HepG2 (cell line): Measurements from ENCODE around the gene PIK3CB. TPM values are rescaled to one million over a fixed set of nuclear protein-coding genes. Genes with fewer than 3 reads are reported as not detected.

ENCODE experiments used
- ATAC-seq: fragments of 200-7000 bp; cut with Tn5 transposase; 3 replicates; pipeline ENCODE4 v1.9.1; 2020; ENCODE audit warnings: mild to moderate bottlenecking, moderate library complexity
- BruUV-seq: library from RNA; stranded (reverse); fragments of 400-500 nt; replicated peaks from 2 replicates; lab custom pipeline; 2021; lab: Mats Ljungman, UMichigan
- CTCF ChIA-PET: fragments of 300-600 bp; formaldehyde crosslinking; extraction: SDS; loops from one replicate; lab custom pipeline; 2021; ENCODE audit warnings: low total read pairs, inconsistent platforms, low intra/inter-chr PET ratio; lab: Yijun Ruan, JAX
- POLR2A ChIA-PET: fragments of 350-600 bp; sonication (Branson Sonifier 250); formaldehyde crosslinking; loops from one replicate; lab custom pipeline; 2020; ENCODE audit warnings: antibody characterized with exemption, inconsistent platforms; lab: Yijun Ruan, JAX
- DNase-seq: peaks from one replicate; pipeline ENCODE4 v3.0.0-alpha.2; 2015; ENCODE audit warnings: low spot score
- FAIRE-seq: peaks from 3 replicates; lab custom pipeline; 2011; peaks lifted over from hg19 to GRCh38; lab: Jason Lieb, UNC
- H2AFZ ChIP-seq: one replicate; pipeline ENCODE4 v1.6.1; 2011; ENCODE audit warnings: low read length, inconsistent platforms
- H3K27ac ChIP-seq: fragments of 300-600 bp; 3 replicates; pipeline ENCODE4 v1.8.0; 2011; ENCODE audit warnings: mixed run types, mild to moderate bottlenecking, mixed read lengths, low read length, inconsistent platforms; ENCODE audit not compliant: insufficient read depth; ENCODE audit errors: extremely low read length
- H3K27me3 ChIP-seq, 2 experiments: fragments of 200-600 bp in 1 of 2; 2 replicates in 1 of 2; 3 replicates in 1 of 2; pipeline versions ENCODE4 v1.6.0 to v1.8.0; 2011; ENCODE audit warnings: low read length in 2 of 2, mild to moderate bottlenecking in 2 of 2, moderate library complexity in 2 of 2, inconsistent platforms in 1 of 2; ENCODE audit not compliant: insufficient read depth in 2 of 2, control insufficient read depth in 1 of 2
- H3K36me3 ChIP-seq, 2 experiments: fragments of 200-600 bp in 1 of 2; replicated peaks in 1 of 2; 2 replicates in 1 of 2; 3 replicates in 1 of 2; pipeline versions ENCODE4 v1.5.1 to v1.8.0; 2011; ENCODE audit warnings: low read length in 2 of 2, inconsistent platforms in 1 of 2; ENCODE audit not compliant: insufficient read depth in 2 of 2, control insufficient read depth in 1 of 2
- H3K4me1 ChIP-seq: 2 replicates; pipeline ENCODE4 v1.5.1; 2012; ENCODE audit warnings: low read length, inconsistent platforms; ENCODE audit not compliant: insufficient read depth
- H3K4me2 ChIP-seq: 2 replicates; pipeline ENCODE4 v1.6.0; 2011; ENCODE audit warnings: low read depth, low read length, inconsistent platforms
- H3K4me3 ChIP-seq, 3 experiments: fragments of 200-600 bp in 1 of 3; sonication (generic), shearing (Covaris generic) in 1 of 3; replicated peaks in 1 of 3; 2 replicates each; pipeline ENCODE4 v1.5.1; 2011 to 2016; ENCODE audit warnings: low read length in 3 of 3, inconsistent platforms in 2 of 3, low read depth in 2 of 3, mild to moderate bottlenecking in 2 of 3, control low read depth in 1 of 3, mixed read lengths in 1 of 3; ENCODE audit not compliant: insufficient read depth in 1 of 3
- H3K79me2 ChIP-seq: one replicate; pipeline ENCODE4 v1.6.1; 2011; ENCODE audit warnings: low read length, inconsistent platforms; ENCODE audit not compliant: insufficient read depth
- H3K9ac ChIP-seq: 2 replicates; pipeline ENCODE4 v1.6.0; 2011; ENCODE audit warnings: mild to moderate bottlenecking, low read depth, low read length, inconsistent platforms; ENCODE audit not compliant: insufficient read depth
- H3K9me3 ChIP-seq: 2 replicates; pipeline ENCODE4 v1.5.1; 2012; ENCODE audit warnings: mild to moderate bottlenecking, low read length
- H4K20me1 ChIP-seq: 2 replicates; pipeline ENCODE4 v1.6.0; 2011; ENCODE audit warnings: inconsistent platforms, mild to moderate bottlenecking, low read length, moderate library complexity; ENCODE audit not compliant: insufficient read depth
- ETS1 ChIP-seq: sonication (generic); formaldehyde crosslinking; IDR thresholded peaks from 2 replicates; pipeline ENCODE4 v1.4.0; 2020; ENCODE audit warnings: missing genetic modification reagents
- KDM6A ChIP-seq: IDR thresholded peaks from 2 replicates; pipeline ENCODE4 v1.6.1; 2016; ENCODE audit warnings: low read depth
- MEIS1 ChIP-seq: sonication (generic); formaldehyde crosslinking; IDR thresholded peaks from 2 replicates; pipeline ENCODE4 v1.9.0; 2021; ENCODE audit warnings: mild to moderate bottlenecking, missing genetic modification reagents, moderate library complexity, borderline replicate concordance
- MYPOP ChIP-seq: sonication (generic); formaldehyde crosslinking; IDR thresholded peaks from 2 replicates; pipeline ENCODE4 v1.8.1; 2023; ENCODE audit warnings: mild to moderate bottlenecking, moderate library complexity, missing genetic modification reagents
- NFAT5 ChIP-seq: sonication (generic); formaldehyde crosslinking; IDR thresholded peaks from 2 replicates; pipeline ENCODE4 v1.4.0; 2020; ENCODE audit warnings: missing genetic modification reagents
- NPAS2 ChIP-seq: sonication (generic); formaldehyde crosslinking; IDR thresholded peaks from 2 replicates; pipeline ENCODE4 v1.8.0; 2022; ENCODE audit warnings: mild to moderate bottlenecking, missing genetic modification reagents, borderline replicate concordance
- POLR2A ChIP-seq, 2 experiments: IDR thresholded peaks; 2 replicates each; pipeline ENCODE4 v1.6.1; 2011; ENCODE audit warnings: low read depth in 2 of 2, low read length in 2 of 2, mild to moderate bottlenecking in 1 of 2, moderate library complexity in 1 of 2; ENCODE audit not compliant: insufficient read depth in 1 of 2
- RAD51 ChIP-seq: fragments of 450-650 bp; IDR thresholded peaks from 2 replicates; pipeline ENCODE4 v1.6.1; 2016; ENCODE audit warnings: borderline replicate concordance
- U2AF1 ChIP-seq: fragments of 200-400 bp; formaldehyde crosslinking; optimal IDR thresholded peaks from 2 replicates; pipeline ENCODE3; 2017; ENCODE audit warnings: mild to moderate bottlenecking, low read depth, low read length
- ZFP91 ChIP-seq: sonication (generic); formaldehyde crosslinking; IDR thresholded peaks from 2 replicates; pipeline ENCODE4 v1.9.0; 2022; ENCODE audit warnings: missing genetic modification reagents, mild to moderate bottlenecking, borderline replicate concordance
- ZNF264 ChIP-seq: sonication (generic); formaldehyde crosslinking; IDR thresholded peaks from 2 replicates; pipeline ENCODE4 v1.4.0; 2020; ENCODE audit warnings: missing genetic modification reagents
- ZNF558 ChIP-seq: sonication (generic); formaldehyde crosslinking; IDR thresholded peaks from 2 replicates; pipeline ENCODE4 v1.9.0; 2022; ENCODE audit warnings: mild to moderate bottlenecking, missing genetic modification reagents, borderline replicate concordance
- ZNF660 ChIP-seq: sonication (generic); formaldehyde crosslinking; IDR thresholded peaks from 2 replicates; pipeline ENCODE4 v1.5.1; 2020; ENCODE audit warnings: mild to moderate bottlenecking, low read depth, missing genetic modification reagents, borderline replicate concordance
- ZNF740 ChIP-seq: sonication (generic); formaldehyde crosslinking; IDR thresholded peaks from 2 replicates; pipeline ENCODE4 v1.4.0; 2020; ENCODE audit warnings: missing genetic modification reagents
- ZNF891 ChIP-seq: sonication (generic); formaldehyde crosslinking; IDR thresholded peaks from 2 replicates; pipeline ENCODE4 v1.5.0; 2020; ENCODE audit warnings: mild to moderate bottlenecking, missing genetic modification reagents
- WGBS: methylation state at CpG from one replicate; pipeline ENCODE4 v1.1.6; 2017; ENCODE audit warnings: low lambda C conversion rate; 5-methylcytosine and 5-hydroxymethylcytosine counted together
- in situ Hi-C: cut with HindIII; loops from 2 replicates; pipeline ENCODE4 v1.10.0; 2017; ENCODE audit warnings: low pct_unique_long_range_greater_than_20kb; ENCODE audit not compliant: extremely low pct_ligation_motif_present
- intact Hi-C: fragments of 100-400 bp; cut with micrococcal nuclease; formaldehyde crosslinking; loops from one replicate; pipeline ENCODE4 v1.10.0; 2022; ENCODE audit not compliant: unreplicated experiment
- polyA plus RNA-seq, 8 experiments: library from polyadenylated mRNA; depleted of rRNA in 3 of 8; stranded (reverse) in 7 of 8; unstranded in 1 of 8; fragments of >200 nt; fragmentation: Illumina TruSeq in 4 of 8; extraction: Trizol in 4 of 8; gene quantifications; 2 replicates each; pipeline versions ENCODE4 v1.2.1 to v1.2.3, GENCODE V29; 2011 to 2016; ENCODE audit warnings: low read depth in 4 of 8, missing spikeins in 1 of 8, mixed read lengths in 1 of 8; ENCODE audit not compliant: insufficient read depth in 1 of 8
- total RNA-seq, 5 experiments: library from RNA; depleted of rRNA; stranded (reverse); fragments of >200 nt; fragmentation: Illumina TruSeq; extraction: Trizol; gene quantifications; 2 replicates each; pipeline ENCODE4 v1.2.3, GENCODE V29; 2016; ENCODE audit warnings: low read depth in 1 of 5

PIK3CB gene
- total and polyA plus RNA-seq, 2 of the 13 experiments (the other 11 are each of a cell fraction or from before 2014, with no cell fraction given): 6.6 to 18.7 TPM

GRCh38 chr3:138800248-138800647 is 34.5 kb downstream of the PIK3CB start:
- Histone ChIP-seq H3K4me3 (no peak overlapping the region), H3K27me3 (no peaks in the 10 kb centered on the region), H3K4me1 (peaks cover 36% of the 10 kb centered on the region), H2AFZ (no peak overlapping the region), H4K20me1 (peaks cover 17% of the 10 kb centered on the region), H3K79me2 (peaks cover 77% of the 10 kb centered on the region), H3K9ac (no peak overlapping the region), H3K4me2 (no peak overlapping the region), H3K9me3 (no peaks in the 10 kb centered on the region), H3K36me3 (0 out of 5 replicates have a peak, but pooled peaks cover 0 to 3% of the 10 kb centered on the region in 2 experiments), H3K27ac (no peak overlapping the region)
- CTCF ChIA-PET: no interaction called here
- WGBS: 83% methylated on average over 2 of the region's 2 CpGs
- no peak for DNase-seq
- TF ChIP-seq ZFP91 (CRISPR knock-in tag) (no peak), ETS1 (CRISPR knock-in tag) (no peak), ZNF891 (CRISPR knock-in tag) (no peak), NPAS2 (CRISPR knock-in tag) (no peak), ZNF264 (no peak), POLR2A (IDR thresholded peaks at IDR 0.05; ENCODE audit: insufficient read depth in 1 of 2, low read depth in 2 of 2, low read length in 2 of 2) (no peak), KDM6A (CRISPR knock-in tag) (no peak), MEIS1 (CRISPR knock-in tag) (no peak), MYPOP (CRISPR knock-in tag) (no peak), ZNF558 (CRISPR knock-in tag) (no peak), RAD51 (no peak), U2AF1 (no peak), ZNF660 (no peak), NFAT5 (CRISPR knock-in tag) (no peak), ZNF740 (CRISPR knock-in tag) (no peak)
- ATAC-seq: no peak
- no peak for FAIRE-seq
- in situ Hi-C loops (no loop called here), intact Hi-C loops (no loop called here)
- POLR2A ChIA-PET: no interaction called here
- no TSS peak for BruUV-seq
